K562 (cell line): Measurements from ENCODE around the gene NHLH1. TPM values are rescaled to one million over a fixed set of nuclear protein-coding genes. Genes with fewer than 3 reads are reported as not detected.

ENCODE experiments used
- C11orf30 ChIP-seq: fragments of 450-650 bp; IDR thresholded peaks from 2 replicates; pipeline ENCODE4 v1.6.1; 2016; ENCODE audit warnings: low read depth, mild to moderate bottlenecking
- CCNT2 ChIP-seq: IDR thresholded peaks from 2 replicates; pipeline ENCODE4 v1.6.1; 2011; ENCODE audit warnings: borderline replicate concordance, low read depth, mild to moderate bottlenecking, moderate library complexity, mixed read lengths, low read length; ENCODE audit not compliant: insufficient read length; ENCODE audit errors: extremely low read depth
- CEBPB ChIP-seq: fragments of 450-650 bp; IDR thresholded peaks from 2 replicates; pipeline ENCODE4 v1.6.1; 2016; ENCODE audit warnings: missing genetic modification characterization, missing compliant biosample characterization
- CREM ChIP-seq: IDR thresholded peaks from 2 replicates; pipeline ENCODE4 v1.6.1; 2014; ENCODE audit warnings: antibody characterized with exemption, low read depth
- FOXK1 ChIP-seq: sonication (generic); formaldehyde crosslinking; IDR thresholded peaks from 2 replicates; pipeline ENCODE4 v1.8.0; 2022; ENCODE audit warnings: missing genetic modification reagents, mild to moderate bottlenecking, borderline replicate concordance
- GABPA ChIP-seq: fragments of 200-800 bp; sonication (Bioruptor generic); conservative IDR thresholded peaks from 2 replicates; pipeline ENCODE4 v1.6.1; 2016; ENCODE audit warnings: low read depth, missing genetic modification characterization, missing compliant biosample characterization
- IRF9 ChIP-seq: fragments of 450-650 bp; IDR thresholded peaks from 2 replicates; pipeline ENCODE4 v1.6.1; 2016; ENCODE audit warnings: missing biosample characterization, missing genetic modification characterization
- JUND ChIP-seq, 2 experiments: IDR thresholded peaks; 2 replicates in 1 of 2; 3 replicates in 1 of 2; pipeline ENCODE4 v1.6.1; 2011; ENCODE audit warnings: borderline replicate concordance in 2 of 2, low read depth in 2 of 2, low read length in 2 of 2, improper control_type of control experiment in 1 of 2, missing biosample characterization in 1 of 2, missing genetic modification characterization in 1 of 2, missing genetic modification reagents in 1 of 2
- MXI1 ChIP-seq: IDR thresholded peaks from 2 replicates; pipeline ENCODE4 v1.6.1; 2011; ENCODE audit warnings: low read depth, mild to moderate bottlenecking, improper control_type of control experiment, low read length
- NR2C2 ChIP-seq, 2 experiments: fragments of 200-800 bp in 1 of 2; sonication (Bioruptor generic) in 1 of 2; sonication (generic) in 1 of 2; formaldehyde crosslinking in 1 of 2; IDR thresholded peaks; 2 replicates each; pipeline versions ENCODE4 v1.6.1 to v1.8.0; 2016 to 2022; ENCODE audit warnings: mild to moderate bottlenecking in 1 of 2, missing compliant biosample characterization in 1 of 2, missing genetic modification characterization in 1 of 2, missing genetic modification reagents in 1 of 2
- SP2 ChIP-seq: IDR thresholded peaks from 2 replicates; pipeline ENCODE4 v1.6.1; 2011; ENCODE audit warnings: mild to moderate bottlenecking, low read depth, low read length, moderate library complexity; ENCODE audit not compliant: poor library complexity, severe bottlenecking; ENCODE audit errors: extremely low read depth
- TARDBP ChIP-seq: fragments of 450-650 bp; IDR thresholded peaks from 2 replicates; pipeline ENCODE4 v1.6.1; 2016
- TBP ChIP-seq: optimal IDR thresholded peaks from 2 replicates; pipeline ENCODE3; 2011; ENCODE audit warnings: low read depth, low read length, improper control_type of control experiment
- WHSC1 ChIP-seq: IDR thresholded peaks from one replicate; pipeline ENCODE4 v1.6.1; 2012; ENCODE audit warnings: low read length, control low read depth, inconsistent platforms
- ZNF174 ChIP-seq: fragments of 250-450 bp; sonication (Bioruptor Pico); IDR thresholded peaks from 2 replicates; pipeline ENCODE4 v1.4.0; 2020; ENCODE audit warnings: mild to moderate bottlenecking
- ZNF282 ChIP-seq: sonication (generic); formaldehyde crosslinking; IDR thresholded peaks from 2 replicates; pipeline ENCODE4 v1.8.1; 2023; ENCODE audit warnings: missing genetic modification reagents
- ZNF407 ChIP-seq: fragments of 450-650 bp; IDR thresholded peaks from 2 replicates; pipeline ENCODE4 v1.6.1; 2016; ENCODE audit warnings: low read depth
- ZNF583 ChIP-seq: fragments of 250-450 bp; sonication (Bioruptor Pico); IDR thresholded peaks from 2 replicates; pipeline ENCODE4 v1.4.0; 2020
- polyA plus RNA-seq, 8 experiments: library from polyadenylated mRNA; depleted of rRNA in 4 of 8; stranded (reverse) in 5 of 8; unstranded in 3 of 8; fragments of >200 nt; fragmentation: Nextera tagmentation in 2 of 8; fragmentation: Illumina TruSeq in 1 of 8; extraction: Ambion mirVana in 2 of 8; extraction: Trizol in 1 of 8; gene quantifications; 2 replicates each; pipeline versions ENCODE4 v1.2.1 to v1.2.3, GENCODE V29; 2011 to 2014; ENCODE audit warnings: inconsistent platforms in 1 of 8, missing spikeins in 1 of 8
- total RNA-seq, 7 experiments: library from RNA; depleted of rRNA in 6 of 7; stranded (reverse); fragments of >200 nt in 6 of 7; fragmentation: Illumina TruSeq in 2 of 7; extraction: Trizol in 2 of 7; gene quantifications; 2 replicates each; pipeline versions ENCODE4 v1.2.1 to v1.2.3, GENCODE V29; 2011 to 2021; ENCODE audit warnings: low replicate concordance in 1 of 7

Gene NHLH1
- total and polyA plus RNA-seq, 9 of the 15 experiments (the other 6 are each of a cell fraction or from before 2014, with no cell fraction given) = 0.09 to 1.3 (median 0.35) TPM; not detected in 1

DNA sequence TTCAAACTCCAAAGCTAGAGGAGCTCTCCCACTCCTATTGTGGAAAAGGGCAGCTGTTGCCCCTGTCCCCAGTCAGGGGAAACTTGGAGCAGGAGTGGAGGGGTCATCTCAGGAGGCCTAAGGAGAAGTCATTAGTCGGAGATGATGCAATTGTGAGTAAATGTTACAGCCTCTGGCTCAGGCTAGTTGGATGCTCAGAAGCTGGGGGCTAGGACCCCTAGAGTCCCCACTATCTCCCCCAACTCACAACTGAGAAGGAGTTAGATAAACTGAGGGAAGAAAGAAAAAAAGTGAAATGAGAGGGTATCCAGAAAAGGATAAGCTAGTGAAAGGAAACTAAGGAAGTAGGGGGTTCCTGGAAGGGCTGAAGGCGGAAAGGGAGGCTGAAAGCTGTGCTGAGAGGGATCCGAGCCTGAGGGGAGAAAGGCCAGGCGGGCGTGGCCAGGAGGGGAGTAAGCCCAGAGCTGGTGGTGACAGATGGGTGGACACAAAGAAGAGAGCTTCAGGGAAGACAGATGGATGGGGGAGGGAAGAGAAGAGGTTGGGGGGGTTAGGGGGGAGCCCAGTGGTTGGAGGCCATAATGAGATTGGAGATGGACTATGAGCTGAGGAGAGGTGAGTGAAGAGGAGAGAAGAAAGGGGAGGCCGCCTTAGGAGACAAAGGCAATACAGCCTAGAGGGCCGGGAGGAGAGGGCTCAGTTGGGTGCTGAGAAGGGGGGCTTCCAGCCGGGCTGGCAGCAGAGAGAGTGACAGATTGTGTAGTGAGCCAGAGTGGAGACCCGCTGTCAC lies 4.5 kb upstream of the NHLH1 start (continued):
- TF ChIP-seq WHSC1 (no peak), SP2 (no peak), CCNT2 (no peak), ZNF407 (no peak; the same call in 1 of the 2 replicates), CREM (no peak), MXI1 (no peak), TBP (no peak), ZNF282 (CRISPR knock-in tag) (no peak), JUND (IDR thresholded peaks at IDR 0.05; ENCODE audit: borderline replicate concordance, low read depth, low read length) (peak; percentile 91), JUND (tag; IDR thresholded peaks at IDR 0.05; ENCODE audit: borderline replicate concordance, low read depth, low read length) (peak; percentile 65; the same call in 1 of the 3 replicates), ZNF583 (CRISPR knock-in tag) (peak; percentile 70; the same call in 1 of the 2 replicates), IRF9 (tag) (peak; percentile 94), C11orf30 (no peak), TARDBP (no peak), FOXK1 (CRISPR knock-in tag) (no peak), GABPA (peak; percentile 35), CEBPB (tag) (peak; percentile 92), NR2C2 (CRISPR knock-in tag; IDR thresholded peaks at IDR 0.05) (no peak), NR2C2 (tag; IDR thresholded peaks at IDR 0.05) (peak; percentile 91), ZNF174 (no peak)
